Keratinocyte (primary cell): ENCODE data around the gene CACNA1S. TPM values are rescaled to one million over a fixed set of nuclear protein-coding genes. Genes with fewer than 3 reads are reported as not detected.

ENCODE experiments used
- DNase-seq: peaks from one replicate; pipeline ENCODE4 v3.0.0-alpha.2; 2011; ENCODE audit warnings: low read depth, missing footprints, low spot score
- FAIRE-seq: peaks from 2 replicates; lab custom pipeline; 2011; peaks lifted over from hg19 to GRCh38; lab: Jason Lieb, UNC
- H2AFZ ChIP-seq: 2 replicates; pipeline ENCODE4 v1.6.0; 2012; ENCODE audit warnings: low read length, control low read depth, inconsistent platforms; ENCODE audit not compliant: control insufficient read depth
- H3K27ac ChIP-seq: 2 replicates; pipeline ENCODE4 v1.5.1; 2011; ENCODE audit warnings: low read length; ENCODE audit not compliant: control insufficient read depth, insufficient read depth
- H3K27me3 ChIP-seq: 3 replicates; pipeline ENCODE4 v1.6.0; 2011; ENCODE audit warnings: low read length; ENCODE audit not compliant: control insufficient read depth, insufficient read depth; ENCODE audit errors: extremely low read depth
- H3K36me3 ChIP-seq, 2 experiments: 2 replicates in 1 of 2; 3 replicates in 1 of 2; pipeline ENCODE4 v1.5.1; 2011; ENCODE audit warnings: low read length in 2 of 2, mild to moderate bottlenecking in 1 of 2; ENCODE audit not compliant: control insufficient read depth in 2 of 2, insufficient read depth in 2 of 2; ENCODE audit errors: extremely low read depth in 1 of 2
- H3K4me1 ChIP-seq: 3 replicates; pipeline ENCODE4 v1.5.1; 2011; ENCODE audit warnings: low read length; ENCODE audit not compliant: control insufficient read depth, insufficient read depth; ENCODE audit errors: extremely low read depth
- H3K4me2 ChIP-seq: 3 replicates; pipeline ENCODE4 v1.6.0; 2011; ENCODE audit warnings: low read depth, low read length; ENCODE audit not compliant: control insufficient read depth, insufficient read depth; ENCODE audit errors: extremely low read depth
- H3K4me3 ChIP-seq, 3 experiments: fragments of 200-600 bp in 1 of 3; sonication (generic) in 1 of 3; 2 replicates in 2 of 3; 3 replicates in 1 of 3; pipeline ENCODE4 v1.5.1; 2011 to 2016; ENCODE audit warnings: low read length in 3 of 3, mild to moderate bottlenecking in 3 of 3, control low read depth in 2 of 3, inconsistent platforms in 1 of 3, low read depth in 1 of 3, mixed read lengths in 1 of 3, mixed run types in 1 of 3, moderate library complexity in 1 of 3; ENCODE audit not compliant: control insufficient read depth in 2 of 3, insufficient read depth in 2 of 3; ENCODE audit errors: extremely low read depth in 1 of 3
- H3K79me2 ChIP-seq: 2 replicates; pipeline ENCODE4 v1.6.0; 2012; ENCODE audit warnings: low read length; ENCODE audit not compliant: control insufficient read depth, insufficient read depth
- H3K9ac ChIP-seq: 3 replicates; pipeline ENCODE4 v1.6.0; 2011; ENCODE audit warnings: low read length; ENCODE audit not compliant: control insufficient read depth, insufficient read depth; ENCODE audit errors: extremely low read depth
- H3K9me1 ChIP-seq: 3 replicates; pipeline ENCODE4 v1.6.0; 2011; ENCODE audit warnings: low read length; ENCODE audit not compliant: control insufficient read depth, insufficient read depth; ENCODE audit errors: extremely low read depth
- H3K9me3 ChIP-seq: 2 replicates; pipeline ENCODE4 v1.5.1; 2012; ENCODE audit warnings: low read depth, low read length; ENCODE audit not compliant: control insufficient read depth
- H4K20me1 ChIP-seq: 3 replicates; pipeline ENCODE4 v1.6.0; 2011; ENCODE audit warnings: low read length; ENCODE audit not compliant: control insufficient read depth, insufficient read depth; ENCODE audit errors: extremely low read depth
- CTCF ChIP-seq, 3 experiments: IDR thresholded peaks in 1 of 3; conservative IDR thresholded peaks in 1 of 3; optimal IDR thresholded peaks in 1 of 3; 2 replicates in 2 of 3; 3 replicates in 1 of 3; pipeline versions ENCODE3 to v1.5.1; 2011; ENCODE audit warnings: low read length in 3 of 3, mild to moderate bottlenecking in 3 of 3, moderate library complexity in 2 of 3, control low read depth in 1 of 3, inconsistent platforms in 1 of 3; ENCODE audit not compliant: insufficient read depth in 2 of 3; ENCODE audit errors: extremely low read depth in 1 of 3
- EZH2 ChIP-seq: IDR thresholded peaks from one replicate; pipeline ENCODE4 v1.6.1; 2012; ENCODE audit warnings: inconsistent platforms, mild to moderate bottlenecking, low read length, moderate library complexity
- dilution Hi-C: fragments of 300-500 bp; cut with MboI; formaldehyde crosslinking; loops from one replicate; pipeline ENCODE4 v1.7.0; 2020; ENCODE audit warnings: low sequenced_read_pairs; ENCODE audit not compliant: extremely low pct_ligation_motif_present
- polyA plus RNA-seq, 5 experiments: library from polyadenylated mRNA; depleted of rRNA in 3 of 5; stranded (reverse) in 3 of 5; stranded (forward) in 1 of 5; unstranded in 1 of 5; fragments of >200 nt; gene quantifications; 1 replicate in 1 of 5; 2 replicates in 3 of 5; 3 replicates in 1 of 5; pipeline versions ENCODE4 v1.2.1 to v1.2.3, GENCODE V29; 2011 to 2012; ENCODE audit warnings: missing spikeins in 2 of 5, low read depth in 1 of 5, low replicate concordance in 1 of 5

Gene CACNA1S
- polyA plus RNA-seq, 1 donor (not counting 4 experiments of a cell fraction or from before 2014, with no cell fraction given), result not detected

GRCh38 chr1:201147396-201148015, 35.3 kb upstream of the CACNA1S start:
- Histone ChIP-seq H3K36me3 (peaks cover 22 to 30% of the 10 kb centered on the region in 2 experiments), H3K4me2 (no peak overlapping the region), H3K79me2 (no peaks in the 10 kb centered on the region), H3K27me3 (no peaks in the 10 kb centered on the region), H3K4me1 (no peaks in the 10 kb centered on the region), H3K9me1 (no peaks in the 10 kb centered on the region), H3K27ac (no peak overlapping the region), H3K4me3 (no peak overlapping the region), H3K9ac (no peak overlapping the region), H2AFZ (no peak overlapping the region), H3K9me3 (no peaks in the 10 kb centered on the region), H4K20me1 (no peaks in the 10 kb centered on the region)
- dilution Hi-C loops, result no loop called here
- DNase-seq (no peak), FAIRE-seq (no peak)
- TF ChIP-seq CTCF (optimal IDR thresholded peaks at IDR 0.05 in 1 of 3, IDR thresholded peaks at IDR 0.05 in 1 of 3, conservative IDR thresholded peaks at IDR 0.05 in 1 of 3; ENCODE audit: extremely low read depth in 1 of 3, insufficient read depth in 2 of 3, low read length in 3 of 3), result no peak
- no peak for TF ChIP-seq EZH2

- H3K9me1 ChIP-seq, result no peaks in the 10 kb centered on the region
- TF ChIP-seq EZH2 (no peak), CTCF (optimal IDR thresholded peaks at IDR 0.05 in 1 of 3, IDR thresholded peaks at IDR 0.05 in 1 of 3, conservative IDR thresholded peaks at IDR 0.05 in 1 of 3; ENCODE audit: extremely low read depth in 1 of 3, insufficient read depth in 2 of 3, low read length in 3 of 3) (no peak)
These were observed 34.6 kb upstream of the CACNA1S start for GRCh38 chr1:201146626-201147390.

More at GRCh38 chr1:201146626-201147390, 34.6 kb upstream of the CACNA1S start:
- Histone ChIP-seq H3K4me2 (no peak overlapping the region), H3K9ac (no peak overlapping the region), H3K9me3 (no peaks in the 10 kb centered on the region), H3K4me1 (no peaks in the 10 kb centered on the region), H3K4me3 (no peak overlapping the region), H2AFZ (no peak overlapping the region), H3K27me3 (no peaks in the 10 kb centered on the region), H3K27ac (no peak overlapping the region), H3K36me3 (peaks cover 25 to 30% of the 10 kb centered on the region in 2 experiments), H3K79me2 (no peaks in the 10 kb centered on the region), H4K20me1 (no peaks in the 10 kb centered on the region)
- DNase-seq (no peak), FAIRE-seq (no peak)
- dilution Hi-C loops, result no loop called here
